Measurements from ENCODE around the gene BARD1.
"Not testable (repeated sequence)": the region's sequence is repeated elsewhere in the genome, so short reads cannot be mapped to it uniquely, and the experiment has no call there.

Gene BARD1

GRCh38 chr2:214753455-214753854 lies 56.0 kb downstream of the BARD1 start:
- DNase-seq: no peak

- DNase-seq: no peak
Observed at GRCh38 chr2:214750529-214750928, 59.0 kb downstream of the BARD1 start.

GRCh38 chr2:214747992-214748391 lies 61.5 kb downstream of the BARD1 start:
- DNase-seq: no peak

- DNase-seq: no peak
Observed at GRCh38 chr2:214742119-214742518, 67.4 kb downstream of the BARD1 start.

GRCh38 chr2:214740867-214741395 lies 68.6 kb downstream of the BARD1 start:
- DNase-seq: no peak

GRCh38 chr2:214737188-214737587 lies 72.3 kb downstream of the BARD1 start:
- no peak for DNase-seq

- peak; percentile 2 for DNase-seq
Observed at GRCh38 chr2:214730800-214731407, 78.6 kb downstream of the BARD1 start.

GRCh38 chr2:214730248-214730647 lies 79.2 kb downstream of the BARD1 start:
- DNase-seq: no peak

GRCh38 chr2:214724741-214725140 lies 84.7 kb downstream of the BARD1 start:
- DNase-seq: no peak

GRCh38 chr2:214717837-214718236 lies 91.6 kb downstream of the BARD1 start:
- not testable (repeated sequence) for DNase-seq

- no peak for DNase-seq
Observed at GRCh38 chr2:214716811-214717560, 92.5 kb downstream of the BARD1 start.

GRCh38 chr2:214715025-214715424 lies 94.5 kb downstream of the BARD1 start:
- no peak for DNase-seq

- DNase-seq: no peak
Observed at GRCh38 chr2:214713080-214713830, 96.2 kb downstream of the BARD1 start.

GRCh38 chr2:214710729-214711128 lies 98.8 kb downstream of the BARD1 start:
- DNase-seq: no peak

GRCh38 chr2:214706986-214707385 lies 102.5 kb downstream of the BARD1 start:
- no peak for DNase-seq

GRCh38 chr2:214699236-214699635 lies 110.2 kb downstream of the BARD1 start:
- DNase-seq: no peak

GRCh38 chr2:214696681-214697080 lies 112.8 kb downstream of the BARD1 start:
- no peak for DNase-seq

- no peak for DNase-seq
Observed at GRCh38 chr2:214695789-214696188, 113.7 kb downstream of the BARD1 start.

- DNase-seq: not testable (repeated sequence)
Observed at GRCh38 chr2:214683557-214683956, 125.9 kb downstream of the BARD1 start.

- DNase-seq: no peak
Observed at GRCh38 chr2:214679736-214680135, 129.7 kb downstream of the BARD1 start.

GRCh38 chr2:214676421-214677089 lies 132.9 kb downstream of the BARD1 start:
- no peak for DNase-seq

Measured in NCI-H1436 (cell line).